Transverse colon (tissue), 4 donors: ENCODE results near the gene SMAD3.

Experiments used
- POLR2AphosphoS5 ChIP-seq, 3 donors: sonication (generic); formaldehyde crosslinking; IDR thresholded peaks; one replicate each; pipeline ENCODE4 v1.6.1; 2016; ENCODE audit warnings: antibody characterized with exemption in 3 of 3
- TF ChIP-seq, protein P1 (sequence below), 5 experiments: fragments of 200-600 bp in 3 of 5; fragments of 450-650 bp in 2 of 5; sonication (generic) in 3 of 5; IDR thresholded peaks; 1 replicate in 2 of 5; 2 replicates in 3 of 5; pipeline ENCODE4 v1.5.1; 2016 to 2017; ENCODE audit warnings: antibody characterized with exemption in 5 of 5, inconsistent platforms in 3 of 5, mild to moderate bottlenecking in 2 of 5, moderate library complexity in 1 of 5

DNA sequence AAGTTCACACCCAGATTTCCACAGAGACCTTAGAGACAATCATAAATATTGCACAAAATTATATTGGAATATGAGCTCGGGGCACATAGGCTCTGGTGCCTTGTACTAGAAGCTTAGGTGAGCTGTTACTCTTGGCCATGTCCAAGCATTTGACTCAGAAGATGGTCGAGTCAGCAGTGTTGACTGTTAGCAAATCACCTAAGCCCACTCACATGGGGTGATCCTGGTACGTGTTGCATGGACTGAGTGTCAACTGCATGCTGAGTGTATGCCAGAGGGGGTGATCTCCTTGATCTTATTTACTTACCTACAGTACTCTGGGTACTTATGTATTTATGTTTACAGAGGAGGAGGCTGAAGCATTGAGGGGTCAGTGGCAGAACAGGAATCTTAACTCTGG is 14.0 kb downstream of the SMAD3 start:
- TF ChIP-seq POLR2AphosphoS5 (IDR thresholded peaks at IDR 0.05), result no peak
- TF ChIP-seq, protein P1, sequence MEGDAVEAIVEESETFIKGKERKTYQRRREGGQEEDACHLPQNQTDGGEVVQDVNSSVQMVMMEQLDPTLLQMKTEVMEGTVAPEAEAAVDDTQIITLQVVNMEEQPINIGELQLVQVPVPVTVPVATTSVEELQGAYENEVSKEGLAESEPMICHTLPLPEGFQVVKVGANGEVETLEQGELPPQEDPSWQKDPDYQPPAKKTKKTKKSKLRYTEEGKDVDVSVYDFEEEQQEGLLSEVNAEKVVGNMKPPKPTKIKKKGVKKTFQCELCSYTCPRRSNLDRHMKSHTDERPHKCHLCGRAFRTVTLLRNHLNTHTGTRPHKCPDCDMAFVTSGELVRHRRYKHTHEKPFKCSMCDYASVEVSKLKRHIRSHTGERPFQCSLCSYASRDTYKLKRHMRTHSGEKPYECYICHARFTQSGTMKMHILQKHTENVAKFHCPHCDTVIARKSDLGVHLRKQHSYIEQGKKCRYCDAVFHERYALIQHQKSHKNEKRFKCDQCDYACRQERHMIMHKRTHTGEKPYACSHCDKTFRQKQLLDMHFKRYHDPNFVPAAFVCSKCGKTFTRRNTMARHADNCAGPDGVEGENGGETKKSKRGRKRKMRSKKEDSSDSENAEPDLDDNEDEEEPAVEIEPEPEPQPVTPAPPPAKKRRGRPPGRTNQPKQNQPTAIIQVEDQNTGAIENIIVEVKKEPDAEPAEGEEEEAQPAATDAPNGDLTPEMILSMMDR (IDR thresholded peaks at IDR 0.05), result no peak
